HEK293 (cell line): ENCODE measurements around the gene RPIA.

ENCODE experiments used
- CTCF ChIA-PET: fragments of 350-600 bp; formaldehyde crosslinking; extraction: SDS; loops from one replicate; lab custom pipeline; 2021; ENCODE audit warnings: antibody characterized with exemption; lab: Yijun Ruan, JAX
- POLR2A ChIA-PET: fragments of 300-600 bp; formaldehyde crosslinking; extraction: SDS; loops from one replicate; lab custom pipeline; 2020; ENCODE audit warnings: antibody characterized with exemption, inconsistent platforms; lab: Yijun Ruan, JAX
- H3K27ac ChIP-seq: fragments of 200-500 bp; sonication (Bioruptor generic); 2 replicates; pipeline ENCODE4 v1.5.1; 2014; ENCODE audit warnings: low read depth, low read length, control low read depth, inconsistent platforms; ENCODE audit errors: extremely low read depth
- H3K36me3 ChIP-seq, 2 experiments: fragments of 200-500 bp in 1 of 2; sonication (Bioruptor generic) in 1 of 2; 1 replicate in 1 of 2; 2 replicates in 1 of 2; pipeline ENCODE4 v1.5.1; 2014 to 2017; ENCODE audit warnings: inconsistent platforms in 2 of 2, low read length in 2 of 2; ENCODE audit not compliant: control insufficient read depth in 2 of 2, insufficient read depth in 1 of 2
- H3K4me1 ChIP-seq: fragments of 200-500 bp; sonication (Bioruptor generic); 2 replicates; pipeline ENCODE4 v1.5.1; 2014; ENCODE audit warnings: mild to moderate bottlenecking, low read length, inconsistent platforms; ENCODE audit not compliant: control insufficient read depth, insufficient read depth
- H3K4me3 ChIP-seq: 2 replicates; pipeline ENCODE4 v1.5.1; 2011; ENCODE audit warnings: low read depth, mild to moderate bottlenecking, control low read depth, low read length, moderate library complexity
- H3K9me3 ChIP-seq: fragments of 200-500 bp; sonication (Bioruptor generic); 2 replicates; pipeline ENCODE4 v1.5.1; 2014; ENCODE audit warnings: low read depth, low read length, inconsistent platforms; ENCODE audit not compliant: control insufficient read depth, insufficient read depth
- FEZF1 ChIP-seq: fragments of 450-650 bp; formaldehyde crosslinking; IDR thresholded peaks from 2 replicates; pipeline ENCODE4 v1.5.1; 2016; ENCODE audit warnings: missing biosample characterization, missing genetic modification characterization
- YY2 ChIP-seq: fragments of 450-650 bp; formaldehyde crosslinking; IDR thresholded peaks from 2 replicates; pipeline ENCODE4 v1.5.1; 2016; ENCODE audit warnings: missing biosample characterization, missing genetic modification characterization
- ZBTB7A ChIP-seq: fragments of 450-650 bp; formaldehyde crosslinking; IDR thresholded peaks from 2 replicates; pipeline ENCODE4 v1.5.1; 2016; ENCODE audit warnings: low read depth, missing biosample characterization, missing genetic modification characterization
- ZFP69B ChIP-seq: fragments of 450-650 bp; formaldehyde crosslinking; IDR thresholded peaks from 2 replicates; pipeline ENCODE4 v1.5.1; 2016; ENCODE audit warnings: missing biosample characterization, missing genetic modification characterization
- ZNF19 ChIP-seq: fragments of 450-650 bp; formaldehyde crosslinking; IDR thresholded peaks from 2 replicates; pipeline ENCODE4; 2016; ENCODE audit warnings: missing biosample characterization, missing genetic modification characterization, low read depth
- ZNF266 ChIP-seq: fragments of 450-650 bp; formaldehyde crosslinking; IDR thresholded peaks from 2 replicates; pipeline ENCODE4 v1.5.1; 2016; ENCODE audit warnings: missing biosample characterization, missing genetic modification characterization, low read depth
- ZNF302 ChIP-seq: fragments of 450-650 bp; formaldehyde crosslinking; IDR thresholded peaks from 2 replicates; pipeline ENCODE4 v1.5.1; 2016; ENCODE audit warnings: missing biosample characterization, missing genetic modification characterization, low read depth
- ZNF324 ChIP-seq: fragments of 450-650 bp; formaldehyde crosslinking; IDR thresholded peaks from 2 replicates; pipeline ENCODE4 v1.5.1; 2016; ENCODE audit warnings: missing biosample characterization, missing genetic modification characterization
- ZNF391 ChIP-seq: fragments of 450-650 bp; formaldehyde crosslinking; IDR thresholded peaks from 2 replicates; pipeline ENCODE4 v1.5.1; 2016; ENCODE audit warnings: low read depth, missing biosample characterization, missing genetic modification characterization, borderline replicate concordance
- ZNF596 ChIP-seq: fragments of 450-650 bp; IDR thresholded peaks from 2 replicates; pipeline ENCODE4 v1.5.0; 2018; ENCODE audit warnings: missing biosample characterization, mild to moderate bottlenecking, missing genetic modification characterization, moderate library complexity
- ZNF600 ChIP-seq: fragments of 450-650 bp; formaldehyde crosslinking; IDR thresholded peaks from 2 replicates; pipeline ENCODE4 v1.5.1; 2016; ENCODE audit warnings: missing biosample characterization, missing genetic modification characterization
- ZNF623 ChIP-seq: fragments of 450-650 bp; formaldehyde crosslinking; IDR thresholded peaks from 2 replicates; pipeline ENCODE4 v1.5.1; 2016; ENCODE audit warnings: missing biosample characterization, missing genetic modification characterization
- ZNF660 ChIP-seq: fragments of 450-650 bp; IDR thresholded peaks from 2 replicates; pipeline ENCODE4 v1.5.1; 2018; ENCODE audit warnings: missing biosample characterization, mild to moderate bottlenecking, missing genetic modification characterization
- ZNF677 ChIP-seq: fragments of 450-650 bp; IDR thresholded peaks from 2 replicates; pipeline ENCODE4 v1.5.0; 2018; ENCODE audit warnings: missing biosample characterization, mild to moderate bottlenecking, missing genetic modification characterization, moderate library complexity
- ZNF701 ChIP-seq: fragments of 450-650 bp; formaldehyde crosslinking; IDR thresholded peaks from 2 replicates; pipeline ENCODE4 v1.5.1; 2016; ENCODE audit warnings: missing biosample characterization, missing genetic modification characterization
- ZNF768 ChIP-seq: fragments of 450-650 bp; formaldehyde crosslinking; IDR thresholded peaks from 2 replicates; pipeline ENCODE4 v1.5.1; 2018; ENCODE audit warnings: missing biosample characterization, mild to moderate bottlenecking, missing genetic modification characterization
- ZNF843 ChIP-seq: fragments of 450-650 bp; formaldehyde crosslinking; IDR thresholded peaks from 2 replicates; pipeline ENCODE4 v1.5.1; 2016; ENCODE audit warnings: missing biosample characterization, missing genetic modification characterization
- TF ChIP-seq, protein P1 (sequence below): fragments of 450-650 bp; formaldehyde crosslinking; IDR thresholded peaks from 2 replicates; pipeline ENCODE4 v1.5.1; 2016; ENCODE audit warnings: missing biosample characterization, missing genetic modification characterization
- TF ChIP-seq, protein P2 (sequence below): fragments of 450-650 bp; formaldehyde crosslinking; IDR thresholded peaks from 2 replicates; pipeline ENCODE4 v1.5.1; 2016; ENCODE audit warnings: missing biosample characterization, missing genetic modification characterization
- TF ChIP-seq, protein P3 (sequence below): fragments of 450-650 bp; formaldehyde crosslinking; IDR thresholded peaks from 2 replicates; pipeline ENCODE4 v1.5.1; 2016; ENCODE audit warnings: missing biosample characterization, missing genetic modification characterization, low read depth
- TF ChIP-seq, protein P4 (sequence below): fragments of 450-650 bp; formaldehyde crosslinking; IDR thresholded peaks from 2 replicates; pipeline ENCODE4 v1.5.0; 2017; ENCODE audit warnings: missing biosample characterization, missing genetic modification characterization, borderline replicate concordance

The RPIA gene

DNA sequence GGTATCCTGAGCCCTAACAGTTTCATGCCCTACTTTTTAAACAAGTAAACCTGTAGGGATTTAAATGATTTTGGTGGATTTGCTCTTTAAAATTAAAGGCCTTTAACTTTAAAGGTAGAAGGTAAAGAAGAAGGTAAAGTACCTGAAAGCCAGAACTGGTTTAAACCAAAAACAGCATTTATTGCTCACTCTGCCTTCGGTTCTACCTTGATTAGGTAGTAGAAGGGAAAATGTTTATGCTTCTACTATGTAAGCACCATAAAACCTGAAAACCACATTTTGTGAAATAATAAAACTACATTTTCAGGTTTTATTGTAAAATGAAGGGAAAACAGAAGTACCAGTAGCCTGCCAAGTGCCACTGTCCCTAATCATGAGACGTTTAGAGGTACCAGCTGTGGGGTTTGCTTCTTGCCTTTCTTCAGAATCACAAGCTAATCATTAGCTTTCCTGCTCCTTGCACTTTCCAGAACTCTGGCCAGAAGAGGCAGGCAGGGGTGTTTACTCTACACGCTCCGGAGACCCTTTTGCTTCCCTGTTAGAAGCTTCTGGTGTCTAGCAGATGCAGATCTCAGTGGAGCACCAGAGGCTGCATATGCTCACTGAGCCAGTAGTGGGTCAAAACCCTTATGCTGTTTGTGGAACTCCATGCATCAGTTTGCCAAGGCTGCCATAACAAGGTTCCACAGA lies 33.3 kb downstream of the RPIA start:
- ChIA-PET CTCF (interaction anchor here (1.2 kb wide), 1 partner anchor 15 kb away, joined by 4 read pairs; no protein-coding TSS in a partner anchor), POLR2A (no interaction called here)

DNA sequence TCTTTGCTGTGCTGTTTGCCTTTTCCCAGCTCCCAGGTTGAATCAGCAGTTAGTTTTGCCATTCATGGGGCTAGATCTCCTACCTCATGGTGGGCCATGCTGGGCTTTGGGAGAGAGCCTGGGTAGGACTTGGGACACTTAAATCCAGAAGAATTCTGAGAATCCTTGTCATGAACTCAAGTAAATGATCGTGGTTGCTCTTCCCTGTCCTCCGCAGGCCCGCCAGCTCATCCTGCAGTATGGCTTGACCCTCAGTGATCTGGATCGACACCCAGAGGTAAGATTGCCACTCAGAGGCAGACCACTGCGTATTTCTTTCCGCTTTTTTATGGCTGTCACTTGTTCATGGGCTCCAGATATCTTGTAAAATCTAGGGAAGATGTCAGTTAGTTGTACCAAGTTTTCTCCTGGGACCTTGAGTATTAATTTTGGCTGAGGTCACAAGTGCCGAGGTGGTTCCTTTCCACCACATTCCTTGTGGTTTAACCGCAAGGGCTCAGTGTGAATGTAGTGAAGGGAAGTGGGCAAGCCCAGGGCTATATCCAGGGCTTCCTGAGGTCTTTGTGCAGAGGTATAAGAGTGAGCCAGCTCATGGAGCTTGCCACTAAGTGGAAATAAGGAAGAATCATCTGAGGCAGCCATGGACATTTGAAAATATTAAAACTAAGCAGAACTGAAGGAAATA lies 37.7 kb downstream of the RPIA start:
- Histone ChIP-seq H3K4me3 (no peak overlapping the region), H3K4me1 (no peaks in the 10 kb centered on the region), H3K36me3 (no peaks in the 10 kb centered on the region; a peak in 1 of 3 replicates), H3K9me3 (no peaks in the 10 kb centered on the region), H3K27ac (no peak overlapping the region)
- CTCF ChIA-PET = interaction anchor here (0.7 to 1.7 kb wide), 2 partner anchors 11 to 55 kb away, joined by 3 to 7 read pairs; no protein-coding TSS in a partner anchor
- POLR2A ChIA-PET = no interaction called here
- TF ChIP-seq ZNF600 (tag by site-specific recombination) (no peak), ZNF623 (tag by site-specific recombination) (no peak), ZNF302 (tag by site-specific recombination) (no peak), ZNF701 (tag by site-specific recombination) (no peak), ZNF843 (no peak), YY2 (tag by site-specific recombination) (no peak), ZNF266 (tag by site-specific recombination) (no peak), ZNF324 (tag by site-specific recombination) (no peak), ZNF677 (tag by site-specific recombination) (no peak), ZNF768 (tag by site-specific recombination) (no peak), ZNF391 (tag by site-specific recombination) (no peak)
- TF ChIP-seq, protein P1, sequence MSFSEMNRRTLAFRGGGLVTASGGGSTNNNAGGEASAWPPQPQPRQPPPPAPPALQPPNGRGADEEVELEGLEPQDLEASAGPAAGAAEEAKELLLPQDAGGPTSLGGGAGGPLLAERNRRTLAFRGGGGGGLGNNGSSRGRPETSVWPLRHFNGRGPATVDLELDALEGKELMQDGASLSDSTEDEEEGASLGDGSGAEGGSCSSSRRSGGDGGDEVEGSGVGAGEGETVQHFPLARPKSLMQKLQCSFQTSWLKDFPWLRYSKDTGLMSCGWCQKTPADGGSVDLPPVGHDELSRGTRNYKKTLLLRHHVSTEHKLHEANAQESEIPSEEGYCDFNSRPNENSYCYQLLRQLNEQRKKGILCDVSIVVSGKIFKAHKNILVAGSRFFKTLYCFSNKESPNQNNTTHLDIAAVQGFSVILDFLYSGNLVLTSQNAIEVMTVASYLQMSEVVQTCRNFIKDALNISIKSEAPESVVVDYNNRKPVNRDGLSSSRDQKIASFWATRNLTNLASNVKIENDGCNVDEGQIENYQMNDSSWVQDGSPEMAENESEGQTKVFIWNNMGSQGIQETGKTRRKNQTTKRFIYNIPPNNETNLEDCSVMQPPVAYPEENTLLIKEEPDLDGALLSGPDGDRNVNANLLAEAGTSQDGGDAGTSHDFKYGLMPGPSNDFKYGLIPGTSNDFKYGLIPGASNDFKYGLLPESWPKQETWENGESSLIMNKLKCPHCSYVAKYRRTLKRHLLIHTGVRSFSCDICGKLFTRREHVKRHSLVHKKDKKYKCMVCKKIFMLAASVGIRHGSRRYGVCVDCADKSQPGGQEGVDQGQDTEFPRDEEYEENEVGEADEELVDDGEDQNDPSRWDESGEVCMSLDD (tag by site-specific recombination) = no peak
- TF ChIP-seq, protein P2, sequence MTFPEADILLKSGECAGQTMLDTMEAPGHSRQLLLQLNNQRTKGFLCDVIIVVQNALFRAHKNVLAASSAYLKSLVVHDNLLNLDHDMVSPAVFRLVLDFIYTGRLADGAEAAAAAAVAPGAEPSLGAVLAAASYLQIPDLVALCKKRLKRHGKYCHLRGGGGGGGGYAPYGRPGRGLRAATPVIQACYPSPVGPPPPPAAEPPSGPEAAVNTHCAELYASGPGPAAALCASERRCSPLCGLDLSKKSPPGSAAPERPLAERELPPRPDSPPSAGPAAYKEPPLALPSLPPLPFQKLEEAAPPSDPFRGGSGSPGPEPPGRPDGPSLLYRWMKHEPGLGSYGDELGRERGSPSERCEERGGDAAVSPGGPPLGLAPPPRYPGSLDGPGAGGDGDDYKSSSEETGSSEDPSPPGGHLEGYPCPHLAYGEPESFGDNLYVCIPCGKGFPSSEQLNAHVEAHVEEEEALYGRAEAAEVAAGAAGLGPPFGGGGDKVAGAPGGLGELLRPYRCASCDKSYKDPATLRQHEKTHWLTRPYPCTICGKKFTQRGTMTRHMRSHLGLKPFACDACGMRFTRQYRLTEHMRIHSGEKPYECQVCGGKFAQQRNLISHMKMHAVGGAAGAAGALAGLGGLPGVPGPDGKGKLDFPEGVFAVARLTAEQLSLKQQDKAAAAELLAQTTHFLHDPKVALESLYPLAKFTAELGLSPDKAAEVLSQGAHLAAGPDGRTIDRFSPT (tag by site-specific recombination) = no peak

More for the DNA sequence above, 33.3 kb downstream of the RPIA start:
- Histone ChIP-seq H3K4me3 (no peak overlapping the region), H3K4me1 (no peaks in the 10 kb centered on the region), H3K27ac (no peak overlapping the region), H3K9me3 (no peaks in the 10 kb centered on the region), H3K36me3 (no peaks in the 10 kb centered on the region; a peak in 2 of 3 replicates)
- TF ChIP-seq FEZF1 (tag by site-specific recombination) = no peak
- TF ChIP-seq ZFP69B (tag by site-specific recombination) = no peak
- TF ChIP-seq, protein P2 (tag by site-specific recombination) = no peak
- no peak for TF ChIP-seq ZNF19
- no peak for TF ChIP-seq ZNF660
- TF ChIP-seq ZBTB7A (tag by site-specific recombination) = no peak
- TF ChIP-seq ZNF843 = no peak
- TF ChIP-seq, protein P3, sequence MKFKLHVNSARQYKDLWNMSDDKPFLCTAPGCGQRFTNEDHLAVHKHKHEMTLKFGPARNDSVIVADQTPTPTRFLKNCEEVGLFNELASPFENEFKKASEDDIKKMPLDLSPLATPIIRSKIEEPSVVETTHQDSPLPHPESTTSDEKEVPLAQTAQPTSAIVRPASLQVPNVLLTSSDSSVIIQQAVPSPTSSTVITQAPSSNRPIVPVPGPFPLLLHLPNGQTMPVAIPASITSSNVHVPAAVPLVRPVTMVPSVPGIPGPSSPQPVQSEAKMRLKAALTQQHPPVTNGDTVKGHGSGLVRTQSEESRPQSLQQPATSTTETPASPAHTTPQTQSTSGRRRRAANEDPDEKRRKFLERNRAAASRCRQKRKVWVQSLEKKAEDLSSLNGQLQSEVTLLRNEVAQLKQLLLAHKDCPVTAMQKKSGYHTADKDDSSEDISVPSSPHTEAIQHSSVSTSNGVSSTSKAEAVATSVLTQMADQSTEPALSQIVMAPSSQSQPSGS (tag by site-specific recombination) = no peak
- no peak for TF ChIP-seq ZNF596 (tag by site-specific recombination)
- TF ChIP-seq, protein P4, sequence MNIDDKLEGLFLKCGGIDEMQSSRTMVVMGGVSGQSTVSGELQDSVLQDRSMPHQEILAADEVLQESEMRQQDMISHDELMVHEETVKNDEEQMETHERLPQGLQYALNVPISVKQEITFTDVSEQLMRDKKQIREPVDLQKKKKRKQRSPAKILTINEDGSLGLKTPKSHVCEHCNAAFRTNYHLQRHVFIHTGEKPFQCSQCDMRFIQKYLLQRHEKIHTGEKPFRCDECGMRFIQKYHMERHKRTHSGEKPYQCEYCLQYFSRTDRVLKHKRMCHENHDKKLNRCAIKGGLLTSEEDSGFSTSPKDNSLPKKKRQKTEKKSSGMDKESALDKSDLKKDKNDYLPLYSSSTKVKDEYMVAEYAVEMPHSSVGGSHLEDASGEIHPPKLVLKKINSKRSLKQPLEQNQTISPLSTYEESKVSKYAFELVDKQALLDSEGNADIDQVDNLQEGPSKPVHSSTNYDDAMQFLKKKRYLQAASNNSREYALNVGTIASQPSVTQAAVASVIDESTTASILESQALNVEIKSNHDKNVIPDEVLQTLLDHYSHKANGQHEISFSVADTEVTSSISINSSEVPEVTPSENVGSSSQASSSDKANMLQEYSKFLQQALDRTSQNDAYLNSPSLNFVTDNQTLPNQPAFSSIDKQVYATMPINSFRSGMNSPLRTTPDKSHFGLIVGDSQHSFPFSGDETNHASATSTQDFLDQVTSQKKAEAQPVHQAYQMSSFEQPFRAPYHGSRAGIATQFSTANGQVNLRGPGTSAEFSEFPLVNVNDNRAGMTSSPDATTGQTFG = no peak
- no peak for TF ChIP-seq ZNF623 (tag by site-specific recombination)
- no peak for TF ChIP-seq YY2 (tag by site-specific recombination)
